ENCODE measurements around the gene SLIT1.

Gene SLIT1

GRCh38 chr10:97144297-97144696, 41.5 kb downstream of the SLIT1 start:
- FAIRE-seq (no peak), DNase-seq (ENCODE audit: extremely low spot score, insufficient read length, low read depth) (no peak)

GRCh38 chr10:97142834-97143233, 42.9 kb downstream of the SLIT1 start:
- FAIRE-seq (no peak), DNase-seq (ENCODE audit: extremely low spot score, insufficient read length, low read depth) (no peak)

GRCh38 chr10:97140902-97141745, 44.6 kb downstream of the SLIT1 start:
- DNase-seq (ENCODE audit: extremely low spot score, insufficient read length, low read depth) (no peak), FAIRE-seq (peak; percentile 24)

GRCh38 chr10:97140049-97140846, 45.5 kb downstream of the SLIT1 start:
- FAIRE-seq (no peak), DNase-seq (ENCODE audit: extremely low spot score, insufficient read length, low read depth) (no peak)

- no peak for DNase-seq (ENCODE audit: extremely low spot score, insufficient read length, low read depth)
- FAIRE-seq = no peak
Observed at GRCh38 chr10:97139651-97140048, 46.1 kb downstream of the SLIT1 start.

- FAIRE-seq = no peak
- no peak for DNase-seq (ENCODE audit: extremely low spot score, insufficient read length, low read depth)
Observed at GRCh38 chr10:97138846-97139245, 46.9 kb downstream of the SLIT1 start.

- FAIRE-seq = no peak
- no peak for DNase-seq (ENCODE audit: extremely low spot score, insufficient read length, low read depth)
Observed at GRCh38 chr10:97138174-97138573, 47.6 kb downstream of the SLIT1 start.

- peak; percentile 24 for FAIRE-seq
- no peak for DNase-seq (ENCODE audit: extremely low spot score, insufficient read length, low read depth)
Observed at GRCh38 chr10:97136756-97137155, 49.0 kb downstream of the SLIT1 start.

- DNase-seq (ENCODE audit: extremely low spot score, insufficient read length, low read depth) = no peak
- FAIRE-seq = no peak
Observed at GRCh38 chr10:97135464-97135863, 50.3 kb downstream of the SLIT1 start.

- FAIRE-seq (no peak), DNase-seq (ENCODE audit: extremely low spot score, insufficient read length, low read depth) (no peak)
Observed at GRCh38 chr10:97134983-97135382, 50.8 kb downstream of the SLIT1 start.

- FAIRE-seq (no peak), DNase-seq (ENCODE audit: extremely low spot score, insufficient read length, low read depth) (no peak)
Observed at GRCh38 chr10:97134110-97134509, 51.6 kb downstream of the SLIT1 start.

GRCh38 chr10:97132273-97132672, 53.5 kb downstream of the SLIT1 start:
- DNase-seq (ENCODE audit: extremely low spot score, insufficient read length, low read depth) (no peak), FAIRE-seq (no peak)

GRCh38 chr10:97131666-97132065, 54.1 kb downstream of the SLIT1 start:
- FAIRE-seq (no peak), DNase-seq (ENCODE audit: extremely low spot score, insufficient read length, low read depth) (no peak)

GRCh38 chr10:97131181-97131628, 54.6 kb downstream of the SLIT1 start:
- DNase-seq (ENCODE audit: extremely low spot score, insufficient read length, low read depth) (no peak), FAIRE-seq (no peak)

GRCh38 chr10:97129666-97130065, 56.1 kb downstream of the SLIT1 start:
- FAIRE-seq (no peak), DNase-seq (ENCODE audit: extremely low spot score, insufficient read length, low read depth) (no peak)

GRCh38 chr10:97128516-97129154, 57.1 kb downstream of the SLIT1 start:
- DNase-seq (ENCODE audit: extremely low spot score, insufficient read length, low read depth) (no peak), FAIRE-seq (no peak)

- FAIRE-seq = no peak
- DNase-seq (ENCODE audit: extremely low spot score, insufficient read length, low read depth) = no peak
Observed at GRCh38 chr10:97128039-97128492, 57.7 kb downstream of the SLIT1 start.

- FAIRE-seq = no peak
- DNase-seq (ENCODE audit: extremely low spot score, insufficient read length, low read depth) = no peak
Observed at GRCh38 chr10:97127509-97127908, 58.2 kb downstream of the SLIT1 start.

GRCh38 chr10:97124211-97124610, 61.5 kb downstream of the SLIT1 start:
- no peak for FAIRE-seq
- no peak for DNase-seq (ENCODE audit: extremely low spot score, insufficient read length, low read depth)

GRCh38 chr10:97123765-97124164, 62.0 kb downstream of the SLIT1 start:
- FAIRE-seq (no peak), DNase-seq (ENCODE audit: extremely low spot score, insufficient read length, low read depth) (no peak)

- FAIRE-seq (no peak), DNase-seq (ENCODE audit: extremely low spot score, insufficient read length, low read depth) (no peak)
Observed at GRCh38 chr10:97121041-97121440, 64.7 kb downstream of the SLIT1 start.

Data from GM18507 (cell line).